DOHH2 (cell line): ENCODE results near the gene TTC19.

ENCODE experiments used
- H3F3A ChIP-seq: fragments of 200-600 bp; sonication (generic), shearing (Covaris generic); 2 replicates; pipeline ENCODE4 v1.6.0; 2016; ENCODE audit warnings: antibody characterized with exemption, mild to moderate bottlenecking; ENCODE audit not compliant: control insufficient read depth, insufficient read depth
- H3K27ac ChIP-seq: fragments of 200-600 bp; sonication (generic); 2 replicates; pipeline ENCODE4 v1.5.1; 2014; ENCODE audit warnings: low read depth, mild to moderate bottlenecking, low read length, moderate library complexity
- H3K27me3 ChIP-seq: fragments of 200-600 bp; sonication (generic); 2 replicates; pipeline ENCODE4 v1.6.1; 2014; ENCODE audit warnings: mild to moderate bottlenecking, low read length, mixed read lengths; ENCODE audit not compliant: control insufficient read depth
- H3K36me3 ChIP-seq: fragments of 200-600 bp; sonication (generic); 2 replicates; pipeline ENCODE4 v1.6.1; 2014; ENCODE audit warnings: mild to moderate bottlenecking, low read length, moderate library complexity, mixed read lengths; ENCODE audit not compliant: control insufficient read depth
- H3K4me1 ChIP-seq: fragments of 200-600 bp; sonication (generic); 2 replicates; pipeline ENCODE4 v1.6.1; 2014; ENCODE audit warnings: mild to moderate bottlenecking, low read length, mixed read lengths; ENCODE audit not compliant: control insufficient read depth
- H3K4me2 ChIP-seq: fragments of 200-600 bp; sonication (generic); 2 replicates; pipeline ENCODE4 v1.6.0; 2014; ENCODE audit warnings: mild to moderate bottlenecking, low read length, moderate library complexity
- H3K4me3 ChIP-seq: fragments of 200-600 bp; sonication (generic); 2 replicates; pipeline ENCODE4 v1.5.1; 2014; ENCODE audit warnings: mild to moderate bottlenecking, low read length, mixed read lengths
- H3K79me2 ChIP-seq: fragments of 200-600 bp; sonication (generic); 2 replicates; pipeline ENCODE4 v1.6.1; 2014; ENCODE audit warnings: mild to moderate bottlenecking, low read length, mixed read lengths; ENCODE audit not compliant: control insufficient read depth
- H3K9me2 ChIP-seq: fragments of 200-600 bp; sonication (generic); replicated peaks from 2 replicates; pipeline ENCODE4 v1.6.1; 2014; ENCODE audit warnings: mild to moderate bottlenecking, low read length, mixed read lengths; ENCODE audit not compliant: control insufficient read depth
- H3K9me3 ChIP-seq: fragments of 200-600 bp; sonication (generic); 2 replicates; pipeline ENCODE4 v1.6.1; 2014; ENCODE audit warnings: antibody characterized with exemption, low read length, mixed read lengths; ENCODE audit not compliant: control insufficient read depth, insufficient read depth
- H4K20me1 ChIP-seq: fragments of 200-600 bp; sonication (generic); 2 replicates; pipeline ENCODE4 v1.6.0; 2014; ENCODE audit warnings: low read depth, mild to moderate bottlenecking, antibody characterized with exemption, low read length, moderate library complexity; ENCODE audit not compliant: control insufficient read depth, insufficient read depth
- CTCF ChIP-seq: fragments of 200-600 bp; sonication (generic); IDR thresholded peaks from one replicate; pipeline ENCODE4 v1.5.1; 2014; ENCODE audit warnings: antibody characterized with exemption, mild to moderate bottlenecking, low read depth, low read length; ENCODE audit not compliant: poor library complexity, severe bottlenecking
- EZH2phosphoT487 ChIP-seq: fragments of 200-600 bp; sonication (generic); IDR thresholded peaks from 2 replicates; pipeline ENCODE4 v1.6.1; 2017; ENCODE audit warnings: borderline replicate concordance, mild to moderate bottlenecking, antibody characterized with exemption, low read length, moderate library complexity, mixed read lengths

The TTC19 gene

GRCh38 chr17:15972497-15972951, 27.1 kb upstream of the TTC19 start:
- TF ChIP-seq EZH2phosphoT487 (no peak), CTCF (no peak)
- H3K79me2 ChIP-seq = no peaks in the 10 kb centered on the region

GRCh38 chr17:15973016-15973415, 26.6 kb upstream of the TTC19 start:
- Histone ChIP-seq H3K36me3 (peaks cover 10% of the 10 kb centered on the region), H3K4me3 (no peak overlapping the region), H3K9me2 (no peaks in the 10 kb centered on the region), H3K9me3 (no peaks in the 10 kb centered on the region), H3K79me2 (no peaks in the 10 kb centered on the region), H4K20me1 (no peaks in the 10 kb centered on the region), H3K4me1 (no peaks in the 10 kb centered on the region), H3K4me2 (no peak overlapping the region), H3K27ac (no peak overlapping the region), H3F3A (no peaks in the 10 kb centered on the region), H3K27me3 (no peaks in the 10 kb centered on the region)
- TF ChIP-seq EZH2phosphoT487 (no peak), CTCF (no peak)

More at GRCh38 chr17:15972497-15972951, 27.1 kb upstream of the TTC19 start:
- Histone ChIP-seq H3K9me3 (no peaks in the 10 kb centered on the region), H4K20me1 (no peaks in the 10 kb centered on the region), H3K27ac (no peak overlapping the region), H3K4me2 (no peak overlapping the region), H3K36me3 (peaks cover 6% of the 10 kb centered on the region), H3K9me2 (no peaks in the 10 kb centered on the region), H3K4me3 (no peak overlapping the region), H3K4me1 (no peaks in the 10 kb centered on the region), H3K27me3 (no peaks in the 10 kb centered on the region), H3F3A (no peaks in the 10 kb centered on the region)

GRCh38 chr17:15973834-15974233, 25.8 kb upstream of the TTC19 start:
- TF ChIP-seq EZH2phosphoT487 = no peak
- TF ChIP-seq CTCF = no peak
- Histone ChIP-seq H3K4me3 (no peak overlapping the region), H3F3A (no peaks in the 10 kb centered on the region), H4K20me1 (no peaks in the 10 kb centered on the region), H3K4me2 (no peak overlapping the region), H3K27ac (no peak overlapping the region), H3K4me1 (no peaks in the 10 kb centered on the region), H3K9me3 (no peaks in the 10 kb centered on the region), H3K27me3 (no peaks in the 10 kb centered on the region), H3K9me2 (no peaks in the 10 kb centered on the region), H3K36me3 (peaks cover 10% of the 10 kb centered on the region), H3K79me2 (no peaks in the 10 kb centered on the region)

GRCh38 chr17:15977894-15978293, 21.7 kb upstream of the TTC19 start:
- H3K9me3 ChIP-seq = no peaks in the 10 kb centered on the region
- no peak overlapping the region for H3K27ac ChIP-seq
- TF ChIP-seq CTCF (no peak), EZH2phosphoT487 (no peak)
- H3K4me1 ChIP-seq = peaks cover 15% of the 10 kb centered on the region
- H3K79me2 ChIP-seq = no peaks in the 10 kb centered on the region
- H3K9me2 ChIP-seq = no peaks in the 10 kb centered on the region
- H3K36me3 ChIP-seq = peaks cover 30% of the 10 kb centered on the region
- H3K4me2 ChIP-seq = no peak overlapping the region
- peaks cover 6% of the 10 kb centered on the region; the same call in 1 of the 2 replicates for H3F3A ChIP-seq
- no peak overlapping the region for H3K4me3 ChIP-seq
- H4K20me1 ChIP-seq = no peaks in the 10 kb centered on the region
- H3K27me3 ChIP-seq = no peaks in the 10 kb centered on the region
